ENCODE results near the gene BMP7.

DNA sequence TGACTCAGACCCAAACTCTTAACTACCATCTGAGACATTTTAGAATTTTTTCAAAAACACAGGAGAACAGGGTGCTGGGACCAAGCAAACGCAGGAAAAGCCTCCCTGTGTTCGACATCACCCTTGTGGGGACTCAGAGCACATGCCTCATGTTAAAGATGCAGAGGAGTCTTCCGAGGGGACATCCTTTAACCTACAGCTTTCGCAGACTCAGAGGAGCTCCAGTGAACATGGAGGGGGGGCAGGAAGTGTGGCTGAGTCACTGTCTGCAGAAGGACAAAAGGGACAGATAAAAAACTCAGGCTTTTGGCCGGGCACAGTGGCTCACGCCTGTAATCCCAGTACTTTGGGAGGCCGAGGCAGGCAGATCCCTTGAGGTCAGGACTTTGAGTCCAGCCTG is 15.1 kb downstream of the BMP7 start:
- TF ChIP-seq TAF1 (IDR thresholded peaks at IDR 0.05; ENCODE audit: borderline replicate concordance, low read depth, low read length) = no peak
- TF ChIP-seq POLR2A (IDR thresholded peaks at IDR 0.05; ENCODE audit: low read depth, low read length) = no peak
